GM20431 (cell line): ENCODE data around the gene CALM1.

Source experiments
- in situ Hi-C: fragments of 300-500 bp; cut with MseI, MboI; formaldehyde crosslinking; loops from one replicate; pipeline ENCODE4 v1.15.0; 2020; ENCODE audit warnings: low sequenced_read_pairs; ENCODE audit not compliant: unreplicated experiment

The CALM1 gene

DNA sequence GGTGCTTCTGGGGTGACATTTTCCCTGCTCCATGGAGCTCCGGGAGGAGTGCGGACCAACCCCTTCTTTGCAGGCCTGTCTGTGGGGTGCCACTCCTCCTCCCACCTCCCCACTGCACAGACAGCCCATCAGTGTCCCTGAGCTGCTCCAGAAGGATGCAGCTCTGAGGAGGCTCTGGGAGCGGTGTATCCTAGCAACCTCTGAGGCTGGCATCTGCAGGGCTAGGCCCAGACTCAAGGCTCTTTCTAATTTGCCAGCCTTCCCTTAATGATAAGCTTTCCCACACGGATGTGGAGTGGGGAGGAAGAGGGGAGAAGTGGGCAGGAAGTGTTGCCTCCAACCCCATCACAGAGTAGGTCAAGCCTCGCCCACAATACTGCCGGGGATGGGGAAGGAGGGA lies 59.7 kb downstream of the CALM1 start:
- in situ Hi-C loops = no loop called here

DNA sequence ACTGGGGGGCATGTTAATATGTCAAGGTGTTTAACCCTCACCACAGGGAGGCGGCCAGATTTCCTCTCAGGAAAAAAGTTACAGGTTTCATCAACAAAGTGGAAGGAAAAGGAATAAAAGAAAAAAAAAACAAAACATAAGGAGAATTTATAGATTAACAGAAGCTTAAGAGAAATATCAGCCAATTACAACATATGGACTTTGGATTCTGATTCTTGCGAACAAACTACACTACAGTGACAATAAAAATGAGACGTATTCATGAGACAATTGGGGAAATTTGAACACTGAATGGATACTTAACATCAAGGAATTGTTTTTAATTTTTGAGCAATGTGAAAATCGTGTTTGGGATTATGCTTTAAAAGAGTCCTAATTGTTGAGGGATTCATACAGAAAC lies 60.4 kb downstream of the CALM1 start:
- in situ Hi-C loops = no loop called here
